Neural cell (in vitro differentiated cells): ENCODE results near the gene OSBPL9. TPM values are rescaled to one million over a fixed set of nuclear protein-coding genes. Genes with fewer than 3 reads are reported as not detected.

Experiments
- H2AFZ ChIP-seq: fragments of 200-600, 300-800 bp; sonication (generic), shearing (Covaris generic); 2 replicates; pipeline ENCODE4 v1.6.0; 2014; ENCODE audit warnings: low read depth, mild to moderate bottlenecking, antibody characterized with exemption, low read length, moderate library complexity
- H3F3A ChIP-seq: fragments of 200-600 bp; shearing (Covaris generic); 2 replicates; pipeline ENCODE4 v1.6.1; 2016; ENCODE audit warnings: mild to moderate bottlenecking, moderate library complexity, mixed read lengths, antibody characterized with exemption, low read length; ENCODE audit not compliant: insufficient read depth, poor library complexity, severe bottlenecking
- H3K27ac ChIP-seq: fragments of 200-600, 300-800 bp; sonication (generic), shearing (Covaris generic); 2 replicates; pipeline ENCODE4 v1.5.1; 2014; ENCODE audit warnings: mild to moderate bottlenecking, low read length, moderate library complexity
- H3K27me3 ChIP-seq: fragments of 300-800, 200-600 bp; sonication (generic), shearing (Covaris generic); 2 replicates; pipeline ENCODE4 v1.6.0; 2014; ENCODE audit warnings: mild to moderate bottlenecking, low read depth, low read length, moderate library complexity; ENCODE audit not compliant: insufficient read depth
- H3K36me3 ChIP-seq: fragments of 300-800, 200-600 bp; sonication (generic), shearing (Covaris generic); 2 replicates; pipeline ENCODE4 v1.5.1; 2014; ENCODE audit warnings: mild to moderate bottlenecking, antibody characterized with exemption, low read length, moderate library complexity; ENCODE audit not compliant: insufficient read depth
- H3K4me2 ChIP-seq: fragments of 300-800, 200-600 bp; sonication (generic), shearing (Covaris generic); 2 replicates; pipeline ENCODE4 v1.6.0; 2014; ENCODE audit warnings: mild to moderate bottlenecking, low read length
- H3K4me3 ChIP-seq: fragments of 300-800, 200-600 bp; sonication (generic), shearing (Covaris generic); 2 replicates; pipeline ENCODE4 v1.5.1; 2014; ENCODE audit warnings: mild to moderate bottlenecking, low read length, moderate library complexity
- H3K79me2 ChIP-seq: fragments of 200-600 bp; shearing (Covaris generic); replicated peaks from 2 replicates; pipeline ENCODE4 v1.6.0; 2014; ENCODE audit warnings: mild to moderate bottlenecking, low read length, moderate library complexity; ENCODE audit not compliant: insufficient read depth
- H3K9ac ChIP-seq: fragments of 300-800, 200-600 bp; sonication (generic), shearing (Covaris generic); 2 replicates; pipeline ENCODE4 v1.6.1; 2016; ENCODE audit warnings: mild to moderate bottlenecking, low read length, mixed read lengths
- H3K9me2 ChIP-seq: fragments of 200-600 bp; shearing (Covaris generic); 2 replicates; pipeline ENCODE4 v1.6.1; 2016; ENCODE audit warnings: mild to moderate bottlenecking, low read length, mixed read lengths; ENCODE audit not compliant: insufficient read depth
- H3K9me3 ChIP-seq: fragments of 200-600, 300-800 bp; sonication (generic), shearing (Covaris generic); 2 replicates; pipeline ENCODE4 v1.6.1; 2016; ENCODE audit warnings: mild to moderate bottlenecking, mixed run types, low read length, moderate library complexity, mixed read lengths
- H4K20me1 ChIP-seq: fragments of 200-600 bp; shearing (Covaris generic); 2 replicates; pipeline ENCODE4 v1.6.1; 2016; ENCODE audit warnings: mild to moderate bottlenecking, mixed run types; ENCODE audit not compliant: insufficient read depth
- CTCF ChIP-seq: fragments of 450-650 bp; IDR thresholded peaks from 2 replicates; pipeline ENCODE4 v1.5.1; 2014; ENCODE audit warnings: antibody characterized with exemption, mild to moderate bottlenecking, moderate library complexity; ENCODE audit not compliant: poor library complexity, severe bottlenecking
- EP300 ChIP-seq: fragments of 450-650 bp; conservative IDR thresholded peaks from 2 replicates; pipeline ENCODE4 v1.6.1; 2014; ENCODE audit warnings: antibody characterized with exemption, mild to moderate bottlenecking, moderate library complexity; ENCODE audit not compliant: poor library complexity, severe bottlenecking
- EZH2 ChIP-seq: fragments of 200-600, 300-800 bp; shearing (Covaris generic), sonication (generic); IDR thresholded peaks from 2 replicates; pipeline ENCODE4 v1.6.1; 2014; ENCODE audit warnings: antibody characterized with exemption, low read length, borderline replicate concordance, mild to moderate bottlenecking; ENCODE audit not compliant: insufficient read depth, poor library complexity, severe bottlenecking
- MXI1 ChIP-seq: fragments of 450-650 bp; conservative IDR thresholded peaks from 2 replicates; pipeline ENCODE4 v1.6.1; 2014; ENCODE audit warnings: antibody characterized with exemption, mild to moderate bottlenecking; ENCODE audit not compliant: poor library complexity, severe bottlenecking
- POLR2AphosphoS5 ChIP-seq: IDR thresholded peaks from 2 replicates; pipeline ENCODE4 v1.6.1; 2012
- RAD21 ChIP-seq: fragments of 450-650 bp; conservative IDR thresholded peaks from 2 replicates; pipeline ENCODE4 v1.6.1; 2014; ENCODE audit warnings: antibody characterized with exemption, mild to moderate bottlenecking, moderate library complexity
- REST ChIP-seq: IDR thresholded peaks from 2 replicates; pipeline ENCODE4 v1.6.1; 2012; ENCODE audit warnings: borderline replicate concordance
- SMC3 ChIP-seq: fragments of 450-650 bp; conservative IDR thresholded peaks from 2 replicates; pipeline ENCODE4 v1.6.1; 2014; ENCODE audit warnings: antibody characterized with exemption, mild to moderate bottlenecking, moderate library complexity; ENCODE audit not compliant: poor library complexity
- TAF1 ChIP-seq: IDR thresholded peaks from 2 replicates; pipeline ENCODE4 v1.6.1; 2012; ENCODE audit warnings: low read depth
- polyA plus RNA-seq: library from polyadenylated mRNA; depleted of rRNA; stranded (reverse); fragments of >200 nt; gene quantifications from 2 replicates; pipeline ENCODE4 v1.2.3, GENCODE V29; 2014

Gene OSBPL9
- polyA plus RNA-seq, 1 donor from 2014 or later, result 117 TPM

DNA sequence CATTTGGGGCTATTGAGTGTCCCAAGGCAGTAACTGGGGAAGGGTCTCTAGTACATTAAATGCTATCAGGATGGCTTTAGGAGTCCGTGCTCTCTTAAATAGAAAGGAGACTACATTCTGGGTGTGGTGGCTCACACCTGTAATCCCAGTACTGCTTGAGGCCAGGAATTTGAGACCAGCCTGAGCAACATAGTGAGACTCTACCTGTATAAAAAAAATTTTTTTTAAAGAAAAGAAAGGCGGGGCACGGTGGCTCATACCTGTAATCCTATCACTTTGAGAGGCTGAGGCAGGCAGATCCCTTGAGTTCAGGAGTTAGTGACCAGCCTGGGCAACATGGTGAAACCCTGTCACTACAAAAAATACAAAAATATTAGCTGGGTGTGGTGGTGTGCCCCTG lies 21.5 kb downstream of the OSBPL9 start:
- Histone ChIP-seq H4K20me1 (no peaks in the 10 kb centered on the region), H3K4me3 (no peak overlapping the region), H3K79me2 (peaks cover 8% of the 10 kb centered on the region)

DNA sequence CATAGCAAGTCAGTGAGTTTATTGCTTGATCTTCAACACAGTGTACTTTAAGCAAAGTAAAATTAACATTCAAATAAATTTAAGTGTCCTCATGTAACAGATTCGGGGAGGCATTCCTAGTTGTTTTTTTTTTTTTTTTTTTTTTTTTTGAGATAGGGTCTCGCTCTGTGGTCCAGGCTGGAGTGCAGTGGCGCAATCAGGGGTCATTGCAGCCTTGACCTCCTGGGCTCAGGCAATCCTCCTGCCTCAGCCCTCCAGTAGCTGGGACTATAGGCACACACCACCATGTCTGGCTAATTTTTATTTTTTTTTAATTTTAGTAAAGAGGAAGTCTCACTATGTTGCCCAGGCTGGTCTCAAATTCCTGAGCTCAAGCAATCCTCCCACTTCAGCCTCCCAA lies 22.8 kb downstream of the OSBPL9 start:
- Histone ChIP-seq H3F3A (no peaks in the 10 kb centered on the region), H3K27me3 (no peaks in the 10 kb centered on the region), H3K4me2 (no peak overlapping the region), H3K36me3 (no peaks in the 10 kb centered on the region), H3K4me3 (no peak overlapping the region), H3K27ac (no peak overlapping the region), H4K20me1 (no peaks in the 10 kb centered on the region), H2AFZ (no peak overlapping the region), H3K79me2 (peaks cover 11% of the 10 kb centered on the region), H3K9ac (no peak overlapping the region), H3K9me3 (no peaks in the 10 kb centered on the region), H3K9me2 (no peaks in the 10 kb centered on the region)
- TF ChIP-seq RAD21 (no peak), EP300 (no peak), SMC3 (no peak), REST (no peak), TAF1 (no peak), EZH2 (no peak), POLR2AphosphoS5 (no peak), MXI1 (no peak), CTCF (no peak)

More for the DNA sequence above, 21.5 kb downstream of the OSBPL9 start:
- Histone ChIP-seq H3K27me3 (no peaks in the 10 kb centered on the region), H3K27ac (no peak overlapping the region), H3K4me2 (no peak overlapping the region), H3K36me3 (no peaks in the 10 kb centered on the region), H3K9me2 (no peaks in the 10 kb centered on the region), H3F3A (no peaks in the 10 kb centered on the region), H3K9me3 (no peaks in the 10 kb centered on the region), H3K9ac (no peak overlapping the region), H2AFZ (no peak overlapping the region)
- TF ChIP-seq EZH2, result no peak
- no peak for TF ChIP-seq TAF1
- no peak for TF ChIP-seq EP300
- no peak for TF ChIP-seq RAD21
- TF ChIP-seq REST, result no peak
- no peak for TF ChIP-seq SMC3
- no peak for TF ChIP-seq MXI1
- TF ChIP-seq POLR2AphosphoS5, result no peak
